Cerebellar cortex (tissue), 1 donor: Measurements from ENCODE around the gene FBXO11.

Experiments
- DNase-seq: peaks from one replicate; pipeline ENCODE4 v3.0.0-alpha.2; 2015; ENCODE audit warnings: low spot score

The FBXO11 gene

GRCh38 chr2:47849368-47849767, 56.9 kb downstream of the FBXO11 start:
- DNase-seq, result no peak

- no peak for DNase-seq
Observed at GRCh38 chr2:47844162-47844561, 62.1 kb downstream of the FBXO11 start.

- DNase-seq, result no peak
Observed at GRCh38 chr2:47843407-47843806, 62.9 kb downstream of the FBXO11 start.

GRCh38 chr2:47842846-47843245, 63.5 kb downstream of the FBXO11 start:
- no peak for DNase-seq

- DNase-seq, result no peak
Observed at GRCh38 chr2:47838686-47839085, 67.6 kb downstream of the FBXO11 start.

- no peak for DNase-seq
Observed at GRCh38 chr2:47838249-47838648, 68.0 kb downstream of the FBXO11 start.

- DNase-seq, result no peak
Observed at GRCh38 chr2:47833516-47833968, 72.8 kb downstream of the FBXO11 start.

- DNase-seq, result no peak
Observed at GRCh38 chr2:47822518-47822917, 83.8 kb downstream of the FBXO11 start.

GRCh38 chr2:47819834-47820233, 86.5 kb downstream of the FBXO11 start:
- no peak for DNase-seq

GRCh38 chr2:47818777-47819176, 87.5 kb downstream of the FBXO11 start:
- no peak for DNase-seq

GRCh38 chr2:47815764-47816163, 90.5 kb downstream of the FBXO11 start:
- DNase-seq, result no peak

- DNase-seq, result no peak
Observed at GRCh38 chr2:47811668-47812067, 94.6 kb downstream of the FBXO11 start.

- DNase-seq, result no peak
Observed at GRCh38 chr2:47810850-47811249, 95.4 kb downstream of the FBXO11 start.

- no peak for DNase-seq
Observed at GRCh38 chr2:47809903-47810302, 96.4 kb downstream of the FBXO11 start.

GRCh38 chr2:47808614-47809013, 97.7 kb downstream of the FBXO11 start:
- no peak for DNase-seq

GRCh38 chr2:47805850-47806249, 100.4 kb downstream of the FBXO11 start:
- DNase-seq, result no peak

- DNase-seq, result no peak
Observed at GRCh38 chr2:47803770-47804169, 102.5 kb downstream of the FBXO11 start.

GRCh38 chr2:47803363-47803762, 102.9 kb downstream of the FBXO11 start:
- DNase-seq, result no peak

- no peak for DNase-seq
Observed at GRCh38 chr2:47801118-47801517, 105.2 kb downstream of the FBXO11 start.

- DNase-seq, result no peak
Observed at GRCh38 chr2:47799031-47799609, 107.2 kb downstream of the FBXO11 start.

GRCh38 chr2:47798631-47799030, 107.7 kb downstream of the FBXO11 start:
- no peak for DNase-seq

GRCh38 chr2:47796090-47796697, 110.1 kb downstream of the FBXO11 start:
- DNase-seq, result no peak

- no peak for DNase-seq
Observed at GRCh38 chr2:47785986-47786385, 120.3 kb downstream of the FBXO11 start.

GRCh38 chr2:47784352-47784851, 121.9 kb downstream of the FBXO11 start:
- no peak for DNase-seq
